HG02642 (cell line): ENCODE data around the gene MST1.

ENCODE experiments used
- ATAC-seq: cut with Tn5 transposase; IDR thresholded peaks from one replicate; pipeline ENCODE4 v1.9.1; 2021; ENCODE audit warnings: mild to moderate bottlenecking; ENCODE audit not compliant: unreplicated experiment, poor library complexity

MST1 gene

GRCh38 chr3:49644684-49645083 lies 44.6 kb downstream of the MST1 start:
- ATAC-seq = no peak

DNA sequence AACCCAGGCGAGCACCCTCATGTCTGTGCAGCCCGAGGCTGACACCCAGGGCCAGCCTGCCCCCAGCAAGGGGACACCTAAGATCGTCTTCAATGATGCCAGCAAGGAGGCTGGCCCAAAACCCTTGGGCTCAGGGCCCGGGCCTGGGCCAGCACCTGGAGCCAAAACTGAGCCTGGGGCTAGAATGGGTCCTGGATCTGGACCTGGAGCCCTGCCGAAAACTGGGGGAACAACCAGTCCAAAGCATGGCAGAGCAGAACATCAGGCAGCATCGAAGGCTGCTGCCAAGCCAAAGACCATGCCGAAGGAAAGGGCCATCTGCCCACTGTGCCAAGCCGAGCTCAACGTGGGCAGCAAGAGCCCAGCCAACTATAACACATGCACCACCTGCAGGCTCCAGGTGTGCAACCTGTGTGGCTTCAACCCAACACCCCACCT lies 46.5 kb downstream of the MST1 start:
- no peak for ATAC-seq

- ATAC-seq = no peak
Observed at GRCh38 chr3:49641921-49642707, 47.2 kb downstream of the MST1 start.

GRCh38 chr3:49641292-49641691 lies 48.0 kb downstream of the MST1 start:
- ATAC-seq = no peak

DNA sequence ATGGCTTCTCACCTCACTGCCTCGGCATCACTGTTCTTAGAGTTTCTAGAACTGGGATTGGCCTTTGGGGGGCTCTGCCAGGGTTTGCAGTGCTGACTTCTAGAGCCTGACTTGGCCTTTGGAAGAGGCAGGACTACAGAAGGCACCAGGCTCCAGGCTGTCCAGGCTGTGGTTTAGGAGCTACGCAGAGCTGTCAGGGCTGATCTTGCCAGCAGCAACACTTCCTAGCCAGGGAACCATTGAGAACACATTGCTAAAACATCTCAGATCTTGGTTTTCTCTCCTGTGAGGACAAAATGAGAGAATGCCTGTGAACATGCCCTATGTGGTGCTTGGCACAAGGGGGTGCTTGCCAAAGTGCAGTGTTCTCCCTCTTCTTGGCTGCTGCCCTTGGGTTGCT lies 49.7 kb downstream of the MST1 start:
- no peak for ATAC-seq

- ATAC-seq = no peak
Observed at GRCh38 chr3:49638445-49638844, 50.8 kb downstream of the MST1 start.

DNA sequence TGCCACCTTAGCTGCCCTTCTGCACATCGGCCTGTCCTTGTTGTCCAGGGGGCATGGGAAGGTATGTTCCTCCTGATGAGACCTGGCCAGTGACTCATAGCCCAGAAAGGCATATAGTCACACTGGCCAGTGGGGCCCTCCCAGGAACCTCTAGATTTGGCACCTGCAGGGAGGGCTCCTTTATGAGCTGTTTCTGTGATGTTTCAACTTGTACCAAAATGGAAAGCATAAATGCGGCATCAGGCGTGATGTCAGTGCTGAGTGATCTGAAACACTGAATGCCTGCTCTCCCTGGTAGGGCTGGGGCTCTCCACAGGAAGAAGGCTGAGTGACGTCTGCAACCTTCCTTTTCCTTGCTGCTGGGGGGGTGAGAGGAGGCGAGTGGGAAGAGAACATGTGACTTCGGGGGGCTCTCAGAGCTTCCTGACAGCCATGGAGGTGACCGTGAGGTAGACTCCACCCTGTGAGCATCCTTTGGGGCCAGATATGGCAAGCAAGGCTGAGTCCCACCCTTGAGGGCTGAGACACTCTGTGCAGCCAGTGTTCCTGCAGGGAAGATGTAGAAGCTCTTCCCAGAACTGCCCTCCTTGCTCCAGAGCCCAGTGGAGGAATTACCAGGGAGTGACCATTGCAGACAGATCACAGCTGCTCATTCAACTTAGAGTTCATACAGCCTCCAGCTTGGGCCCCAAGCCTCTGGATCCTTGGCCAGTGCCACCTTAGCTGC lies 52.2 kb downstream of the MST1 start:
- ATAC-seq = no peak

- no peak for ATAC-seq
Observed at GRCh38 chr3:49634736-49635135, 54.5 kb downstream of the MST1 start.
